Spleen (tissue), 11 donors: Measurements from ENCODE around the gene ATF6. TPM values are rescaled to one million over a fixed set of nuclear protein-coding genes. Genes with fewer than 3 reads are reported as not detected.

Experiments
- DNase-seq: peaks from one replicate; pipeline ENCODE4 v3.0.0-alpha.2; 2020
- H3K27ac ChIP-seq, 8 donors: fragments of 200-600 bp; sonication (generic) in 7 of 8; 1 replicate in 4 of 8; 2 replicates in 4 of 8; pipeline versions ENCODE4 v1.5.0 to v1.8.0; 2016 to 2021; ENCODE audit warnings: inconsistent platforms in 4 of 8, mild to moderate bottlenecking in 4 of 8, moderate library complexity in 1 of 8
- H3K27me3 ChIP-seq, 7 donors: fragments of 200-600 bp; sonication (generic) in 6 of 7; replicated peaks in 1 of 7; 1 replicate in 4 of 7; 2 replicates in 3 of 7; pipeline versions ENCODE4 v1.5.0 to v1.8.0; 2016 to 2021; ENCODE audit warnings: inconsistent platforms in 3 of 7, mild to moderate bottlenecking in 1 of 7
- H3K36me3 ChIP-seq, 6 donors: fragments of 200-600 bp; sonication (generic) in 5 of 6; 1 replicate in 4 of 6; 2 replicates in 2 of 6; pipeline versions ENCODE4 v1.5.0 to v1.8.0; 2016 to 2021; ENCODE audit warnings: inconsistent platforms in 2 of 6
- H3K4me1 ChIP-seq, 6 donors: fragments of 200-600 bp; sonication (generic) in 5 of 6; 1 replicate in 3 of 6; 2 replicates in 3 of 6; pipeline versions ENCODE4 v1.5.0 to v1.8.0; 2016 to 2021; ENCODE audit warnings: inconsistent platforms in 3 of 6
- H3K4me3 ChIP-seq, 8 donors: fragments of 200-600 bp; sonication (generic) in 7 of 8; 1 replicate in 4 of 8; 2 replicates in 4 of 8; pipeline versions ENCODE4 v1.5.0 to v1.8.0; 2016 to 2021; ENCODE audit warnings: inconsistent platforms in 4 of 8, mild to moderate bottlenecking in 4 of 8, moderate library complexity in 2 of 8
- H3K9me3 ChIP-seq, 8 donors: fragments of 200-600 bp; sonication (generic) in 7 of 8; 1 replicate in 4 of 8; 2 replicates in 4 of 8; pipeline versions ENCODE4 v1.5.0 to v1.8.0; 2016 to 2021; ENCODE audit warnings: inconsistent platforms in 4 of 8
- POLR2A ChIP-seq, 3 donors: fragments of 450-650 bp; IDR thresholded peaks; one replicate each; pipeline ENCODE4 v1.5.1; 2017; ENCODE audit warnings: antibody characterized with exemption in 3 of 3, mild to moderate bottlenecking in 1 of 3
- POLR2AphosphoS5 ChIP-seq, 3 donors: sonication (generic); formaldehyde crosslinking; IDR thresholded peaks; one replicate each; pipeline ENCODE4 v1.5.1; 2017; ENCODE audit warnings: antibody characterized with exemption in 3 of 3
- WGBS, 5 donors: extraction: QIAGEN DNeasy Blood & Tissue Kit in 3 of 5; methylation state at CpG; one replicate each; pipeline versions ENCODE4 v1.1.5 to v1.1.7; 2013 to 2018; 5-methylcytosine and 5-hydroxymethylcytosine counted together
- intact Hi-C: fragments of 100-400 bp; cut with DNase I; formaldehyde crosslinking; loops from one replicate; pipeline ENCODE4 v1.15.0; 2023; ENCODE audit warnings: low total_unique reads
- polyA plus RNA-seq, 3 donors: library from polyadenylated mRNA; stranded (reverse); fragments of 200-250 nt; gene quantifications; one replicate each; pipeline ENCODE4 v1.2.1, GENCODE V29; 2013
- total RNA-seq, 7 donors: library from RNA; depleted of rRNA in 3 of 7; stranded (reverse); fragments of >200 nt in 3 of 7; fragmentation: NEBNext Ultra II Directional in 4 of 7; extraction: Animal tissue kit (Norgen Biotek cat#: 25700) in 4 of 7; gene quantifications; one replicate each; pipeline versions ENCODE4 v1.1.0 to v1.2.1, GENCODE V29; 2016 to 2021
- TF ChIP-seq, protein P1 (sequence below), 11 experiments: fragments of 200-600 bp in 7 of 11; fragments of 450-650 bp in 4 of 11; sonication (generic) in 4 of 11; IDR thresholded peaks in 8 of 11; conservative IDR thresholded peaks in 3 of 11; 1 replicate in 7 of 11; 2 replicates in 4 of 11; pipeline versions ENCODE4 v1.4.0 to v1.8.0; 2016 to 2021; ENCODE audit warnings: antibody characterized with exemption in 11 of 11, inconsistent platforms in 4 of 11, mild to moderate bottlenecking in 1 of 11
- donor health status: healthy with polysubstance abuse.
- donor health status: DM: no; HTN: no; CAD: no; lungs with moderate emphysema.
- donor health status: DM: no; HTN: no; CAD: no.
- donor health status: Bipolar disorder and iron deficiency.
- donor health status: healthy.
- donor health status: DM: no; HTN: no; CAD: no.
- donor health status: DM: yes; HTN: yes; CAD: no.

The ATF6 gene
- total and polyA plus RNA-seq, 10 donors = 2.5 to 46.8 (median 33.0) TPM

DNA sequence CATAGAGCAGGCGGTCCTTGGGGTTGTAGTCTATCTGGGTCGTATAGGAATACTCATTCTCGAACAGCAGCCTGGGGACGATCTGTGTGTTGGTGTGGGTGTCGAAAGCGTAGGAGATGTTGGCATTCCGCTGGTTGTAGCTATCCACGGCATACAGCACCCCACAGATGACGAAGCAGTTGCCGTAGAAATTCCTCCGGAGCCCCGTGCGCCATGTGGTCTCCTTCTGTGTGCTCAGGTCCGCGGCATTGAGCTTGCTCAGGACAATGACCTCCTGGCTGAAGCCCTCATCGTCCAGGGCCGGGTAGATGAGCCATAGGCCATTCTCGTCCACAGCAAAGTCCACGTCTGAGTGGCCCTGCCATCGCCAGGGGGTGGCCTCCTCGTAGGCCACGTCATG, 217.6 kb downstream of the ATF6 start:
- H3K9me3 ChIP-seq = peaks cover 0 to 16% (median 9%) of the 10 kb centered on the region in 8 donors
- TF ChIP-seq POLR2A (IDR thresholded peaks at IDR 0.05) = no peak
- TF ChIP-seq POLR2AphosphoS5 (IDR thresholded peaks at IDR 0.05) = peak in 1 of 3 donors; percentile 29
- TF ChIP-seq, protein P1, sequence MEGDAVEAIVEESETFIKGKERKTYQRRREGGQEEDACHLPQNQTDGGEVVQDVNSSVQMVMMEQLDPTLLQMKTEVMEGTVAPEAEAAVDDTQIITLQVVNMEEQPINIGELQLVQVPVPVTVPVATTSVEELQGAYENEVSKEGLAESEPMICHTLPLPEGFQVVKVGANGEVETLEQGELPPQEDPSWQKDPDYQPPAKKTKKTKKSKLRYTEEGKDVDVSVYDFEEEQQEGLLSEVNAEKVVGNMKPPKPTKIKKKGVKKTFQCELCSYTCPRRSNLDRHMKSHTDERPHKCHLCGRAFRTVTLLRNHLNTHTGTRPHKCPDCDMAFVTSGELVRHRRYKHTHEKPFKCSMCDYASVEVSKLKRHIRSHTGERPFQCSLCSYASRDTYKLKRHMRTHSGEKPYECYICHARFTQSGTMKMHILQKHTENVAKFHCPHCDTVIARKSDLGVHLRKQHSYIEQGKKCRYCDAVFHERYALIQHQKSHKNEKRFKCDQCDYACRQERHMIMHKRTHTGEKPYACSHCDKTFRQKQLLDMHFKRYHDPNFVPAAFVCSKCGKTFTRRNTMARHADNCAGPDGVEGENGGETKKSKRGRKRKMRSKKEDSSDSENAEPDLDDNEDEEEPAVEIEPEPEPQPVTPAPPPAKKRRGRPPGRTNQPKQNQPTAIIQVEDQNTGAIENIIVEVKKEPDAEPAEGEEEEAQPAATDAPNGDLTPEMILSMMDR (IDR thresholded peaks at IDR 0.05 in 8 of 11, conservative IDR thresholded peaks at IDR 0.05 in 3 of 11) = no peak
- H3K27me3 ChIP-seq = no peaks in the 10 kb centered on the region
- H3K4me3 ChIP-seq = no peak overlapping the region
- H3K4me1 ChIP-seq = peaks cover 0 to 2% (median 0%) of the 10 kb centered on the region in 6 donors
- H3K36me3 ChIP-seq = no peaks in the 10 kb centered on the region
- intact Hi-C loops = no loop called here
- DNase-seq = no peak
- H3K27ac ChIP-seq = no peak overlapping the region
- WGBS, 5 donors = 89 to 96% (median 93%) methylated on average over 14 to 22 of the region's 22 CpGs

DNA sequence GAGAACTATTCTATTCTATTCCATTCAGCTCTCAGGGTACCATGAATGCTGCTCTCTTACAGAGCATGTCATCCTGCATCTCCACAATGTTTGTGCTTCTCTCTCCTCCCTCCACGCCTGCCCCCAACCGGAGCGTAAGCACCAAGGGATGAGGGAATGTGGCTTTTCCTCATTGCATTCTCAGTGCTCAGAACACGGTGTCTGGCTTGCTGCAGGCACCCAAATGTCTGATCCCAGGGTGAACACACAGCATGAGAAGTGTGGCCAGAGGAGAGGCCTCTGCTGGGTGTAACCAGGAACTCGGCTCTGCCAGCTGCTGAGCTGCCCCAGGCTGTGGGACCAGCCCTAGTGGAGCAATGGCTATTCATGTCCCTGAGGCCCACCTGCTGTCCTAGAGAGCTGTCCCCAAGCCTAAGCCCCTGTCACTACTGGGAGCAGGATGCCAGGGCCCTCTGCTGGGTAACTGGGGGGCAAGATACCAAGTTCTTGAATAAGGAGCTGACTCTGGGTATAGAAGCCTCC, 219.2 kb downstream of the ATF6 start:
- H3K9me3 ChIP-seq = peaks cover 0 to 16% (median 9%) of the 10 kb centered on the region in 8 donors
- H3K4me3 ChIP-seq = no peak overlapping the region
- no peak overlapping the region for H3K27ac ChIP-seq
- TF ChIP-seq, protein P1 (IDR thresholded peaks at IDR 0.05 in 8 of 11, conservative IDR thresholded peaks at IDR 0.05 in 3 of 11) = no peak
- no peak for TF ChIP-seq POLR2AphosphoS5 (IDR thresholded peaks at IDR 0.05)
- no peak for TF ChIP-seq POLR2A (IDR thresholded peaks at IDR 0.05)
- no peak for DNase-seq
- H3K4me1 ChIP-seq = peaks cover 0 to 16% (median 0%) of the 10 kb centered on the region in 6 donors
- no peaks in the 10 kb centered on the region for H3K27me3 ChIP-seq
- no peaks in the 10 kb centered on the region for H3K36me3 ChIP-seq
- intact Hi-C loops = no loop called here
- 63 to 90% (median 75%) methylated on average over 5 of the region's 5 CpGs for WGBS, 5 donors

DNA sequence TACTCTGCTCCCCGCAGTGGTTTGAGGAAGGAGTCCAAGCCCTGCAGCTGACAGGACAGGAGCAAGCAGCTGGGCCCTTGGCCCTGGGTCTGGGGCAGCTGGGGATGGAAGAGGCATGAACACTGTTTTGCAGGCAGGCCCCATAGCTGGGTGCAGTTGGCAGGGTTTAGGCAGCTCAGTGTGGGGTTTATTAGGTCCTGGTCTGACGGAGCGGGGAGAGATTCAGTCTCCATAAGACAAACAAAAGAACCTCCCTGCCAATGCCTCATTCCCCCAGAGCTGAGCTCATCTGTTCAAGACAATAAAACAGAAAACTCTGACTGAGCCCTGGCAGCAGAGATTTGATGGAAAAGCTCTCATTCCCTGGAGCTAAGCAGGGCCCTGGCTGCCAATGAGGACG, 220.2 kb downstream of the ATF6 start:
- Histone ChIP-seq H3K36me3 (no peaks in the 10 kb centered on the region), H3K9me3 (peaks cover 0 to 18% (median 9%) of the 10 kb centered on the region in 8 donors), H3K4me3 (no peak overlapping the region), H3K4me1 (peaks cover 0 to 18% (median 0%) of the 10 kb centered on the region in 6 donors), H3K27ac (no peak overlapping the region), H3K27me3 (no peaks in the 10 kb centered on the region)
- intact Hi-C loops = no loop called here
- WGBS, 5 donors = 78 to 91% (median 82%) methylated on average over 4 of the region's 4 CpGs
- DNase-seq = no peak
- TF ChIP-seq POLR2AphosphoS5 (IDR thresholded peaks at IDR 0.05) (no peak), POLR2A (IDR thresholded peaks at IDR 0.05) (no peak)
- TF ChIP-seq, protein P1 (IDR thresholded peaks at IDR 0.05 in 8 of 11, conservative IDR thresholded peaks at IDR 0.05 in 3 of 11) = no peak

DNA sequence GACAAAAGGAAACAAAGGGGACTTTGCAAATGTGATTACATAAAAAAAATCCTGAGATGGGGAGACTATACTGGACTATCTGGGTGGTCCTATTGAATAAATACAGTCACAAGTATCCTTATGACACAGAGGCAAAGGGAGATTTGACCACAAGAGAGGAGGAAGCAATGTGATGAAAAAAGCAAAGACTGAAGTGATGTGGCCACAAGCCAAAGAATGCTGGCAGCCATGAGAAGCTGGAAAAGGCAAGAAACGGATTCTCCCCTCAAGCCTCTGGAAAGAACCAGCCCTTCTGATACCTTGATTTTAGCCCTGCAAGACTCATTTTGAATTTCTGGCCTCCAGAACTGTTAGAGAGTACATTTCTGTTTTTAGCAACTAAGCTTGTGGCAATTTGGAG, 221.2 kb downstream of the ATF6 start:
- Histone ChIP-seq H3K4me1 (peaks cover 0 to 18% (median 0%) of the 10 kb centered on the region in 6 donors), H3K4me3 (no peak overlapping the region), H3K27ac (no peak overlapping the region), H3K9me3 (peaks cover 0 to 23% (median 9%) of the 10 kb centered on the region in 8 donors), H3K36me3 (no peaks in the 10 kb centered on the region), H3K27me3 (no peaks in the 10 kb centered on the region)
- TF ChIP-seq POLR2AphosphoS5 (IDR thresholded peaks at IDR 0.05) (no peak), POLR2A (IDR thresholded peaks at IDR 0.05) (no peak)
- TF ChIP-seq, protein P1 (IDR thresholded peaks at IDR 0.05 in 8 of 11, conservative IDR thresholded peaks at IDR 0.05 in 3 of 11) = no peak
- intact Hi-C loops = no loop called here
- DNase-seq = no peak
- 50 to 96% (median 88%) methylated on average over 1 of the region's 1 CpG for WGBS, 5 donors
